Fibroblast of skin of left quadriceps (primary cell): ENCODE measurements around the gene PKN3.

Experiments
- DNase-seq, 2 experiments: peaks; one replicate each; pipeline ENCODE4 v3.0.0-alpha.2; 2013; ENCODE audit warnings: low read depth in 2 of 2

The PKN3 gene

GRCh38 chr9:128742401-128742800, 40.1 kb downstream of the PKN3 start:
- DNase-seq = no peak

GRCh38 chr9:128743421-128743820, 41.1 kb downstream of the PKN3 start:
- DNase-seq = no peak

GRCh38 chr9:128747241-128747640, 44.9 kb downstream of the PKN3 start:
- no peak for DNase-seq

GRCh38 chr9:128750926-128751595, 48.8 kb downstream of the PKN3 start:
- DNase-seq = no peak

- DNase-seq = no peak
Measured at GRCh38 chr9:128753627-128754026, 51.3 kb downstream of the PKN3 start.

GRCh38 chr9:128757602-128758001, 55.3 kb downstream of the PKN3 start:
- no peak for DNase-seq

GRCh38 chr9:128762671-128763449, 60.6 kb downstream of the PKN3 start:
- no peak for DNase-seq

- no peak for DNase-seq
Measured at GRCh38 chr9:128764361-128764760, 62.1 kb downstream of the PKN3 start.

GRCh38 chr9:128765499-128765898, 63.2 kb downstream of the PKN3 start:
- no peak for DNase-seq

GRCh38 chr9:128768606-128769005, 66.3 kb downstream of the PKN3 start:
- DNase-seq = no peak
